ENCODE data around the gene CLIC1.

The CLIC1 gene

GRCh38 chr6:31723245-31723979 lies 12.9 kb downstream of the CLIC1 start, which contains the start of gene MPIG6B:
TSS of gene MPIG6B (plus strand) at chr6:31723373. CDS start at chr6:31723384, 11 bp downstream.
- DNase-seq (ENCODE audit: extremely low read depth, low read depth), result no peak
- no peak for TF ChIP-seq CTCF (IDR thresholded peaks at IDR 0.05; ENCODE audit: low read depth, low read length)

GRCh38 chr6:31722173-31722572 lies 14.2 kb downstream of the CLIC1 start:
- no peak for DNase-seq (ENCODE audit: extremely low read depth, low read depth)
- no peak for TF ChIP-seq CTCF (IDR thresholded peaks at IDR 0.05; ENCODE audit: low read depth, low read length)

- TF ChIP-seq CTCF (IDR thresholded peaks at IDR 0.05; ENCODE audit: low read depth, low read length), result no peak
- no peak for DNase-seq (ENCODE audit: extremely low read depth, low read depth)
Observed at GRCh38 chr6:31721351-31722020, 14.8 kb downstream of the CLIC1 start, which contains the start of gene LY6G6C. TSS of gene LY6G6C (minus strand) at chr6:31721746. CDS start at chr6:31721679, 67 bp downstream.

GRCh38 chr6:31720196-31720770 lies 16.0 kb downstream of the CLIC1 start:
- DNase-seq (ENCODE audit: extremely low read depth, low read depth), result no peak
- TF ChIP-seq CTCF (IDR thresholded peaks at IDR 0.05; ENCODE audit: low read depth, low read length), result no peak

- no peak for TF ChIP-seq CTCF (IDR thresholded peaks at IDR 0.05; ENCODE audit: low read depth, low read length)
- no peak for DNase-seq (ENCODE audit: extremely low read depth, low read depth)
Observed at GRCh38 chr6:31719001-31719400, 17.3 kb downstream of the CLIC1 start.

GRCh38 chr6:31718265-31718664 lies 18.1 kb downstream of the CLIC1 start:
- DNase-seq (ENCODE audit: extremely low read depth, low read depth), result no peak
- TF ChIP-seq CTCF (IDR thresholded peaks at IDR 0.05; ENCODE audit: low read depth, low read length), result no peak
